ENCODE results near the gene SCCPDH. TPM values are rescaled to one million over a fixed set of nuclear protein-coding genes. Genes with fewer than 3 reads are reported as not detected.

SCCPDH gene
- polyA plus RNA-seq, 1 of the 3 experiments (the other 2 are of a cell fraction) = 32.2 TPM

GRCh38 chr1:246782120-246782900 is 58.1 kb downstream of the SCCPDH start:
- H3K79me2 ChIP-seq (ENCODE audit: insufficient read depth) = no peaks in the 10 kb centered on the region
- H3K36me3 ChIP-seq (replicated peaks in 1 of 2; ENCODE audit: control insufficient read depth in 1 of 2, insufficient read depth in 2 of 2, low read length in 1 of 2) = peaks cover 0 to 24% of the 10 kb centered on the region in 2 experiments
- H3K4me2 ChIP-seq = no peak overlapping the region
- ChIA-PET POLR2A (no interaction called here), CTCF (no interaction called here)
- H3K9me3 ChIP-seq = no peaks in the 10 kb centered on the region
- no peak overlapping the region for H2AFZ ChIP-seq (ENCODE audit: low read depth)
- no peaks in the 10 kb centered on the region; a peak in 1 of 4 replicates for H3K4me1 ChIP-seq (ENCODE audit: control insufficient read depth in 1 of 2, insufficient read depth in 2 of 2, low read depth in 1 of 2, low read length in 1 of 2)
- DNase-seq = peak; percentile 37
- no peak overlapping the region for H3K9ac ChIP-seq
- H3K4me3 ChIP-seq (ENCODE audit: low read depth in 2 of 2, low read length in 1 of 2) = no peak overlapping the region
- no peaks in the 10 kb centered on the region for H4K20me1 ChIP-seq (ENCODE audit: insufficient read depth)
- H3K27me3 ChIP-seq (ENCODE audit: insufficient read depth) = no peaks in the 10 kb centered on the region
- no peaks in the 10 kb centered on the region for H3K9me2 ChIP-seq
- TF ChIP-seq NFIC (IDR thresholded peaks at IDR 0.05; ENCODE audit: borderline replicate concordance) (no peak), YY1 (IDR thresholded peaks at IDR 0.05; ENCODE audit: low read depth) (no peak), RAD21 (IDR thresholded peaks at IDR 0.05; ENCODE audit: low read length) (no peak), MEF2A (IDR thresholded peaks at IDR 0.05; ENCODE audit: borderline replicate concordance, low read depth) (no peak), MAX (IDR thresholded peaks at IDR 0.05; ENCODE audit: low read depth) (no peak), TCF12 (IDR thresholded peaks at IDR 0.05) (no peak), FOXM1 (IDR thresholded peaks at IDR 0.05; ENCODE audit: low read depth) (no peak), TAF1 (IDR thresholded peaks at IDR 0.05; ENCODE audit: borderline replicate concordance, low read depth, low read length) (no peak), MXI1 (IDR thresholded peaks at IDR 0.05; ENCODE audit: low read depth, low read length) (no peak), FOSL2 (IDR thresholded peaks at IDR 0.05; ENCODE audit: borderline replicate concordance, low read depth) (no peak), ZBTB33 (IDR thresholded peaks at IDR 0.05; ENCODE audit: borderline replicate concordance, low read depth) (no peak)
- TF ChIP-seq, protein P1, sequence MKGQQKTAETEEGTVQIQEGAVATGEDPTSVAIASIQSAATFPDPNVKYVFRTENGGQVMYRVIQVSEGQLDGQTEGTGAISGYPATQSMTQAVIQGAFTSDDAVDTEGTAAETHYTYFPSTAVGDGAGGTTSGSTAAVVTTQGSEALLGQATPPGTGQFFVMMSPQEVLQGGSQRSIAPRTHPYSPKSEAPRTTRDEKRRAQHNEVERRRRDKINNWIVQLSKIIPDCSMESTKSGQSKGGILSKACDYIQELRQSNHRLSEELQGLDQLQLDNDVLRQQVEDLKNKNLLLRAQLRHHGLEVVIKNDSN (IDR thresholded peaks at IDR 0.05; ENCODE audit: borderline replicate concordance, low read depth) = no peak
- TF ChIP-seq, protein P2, sequence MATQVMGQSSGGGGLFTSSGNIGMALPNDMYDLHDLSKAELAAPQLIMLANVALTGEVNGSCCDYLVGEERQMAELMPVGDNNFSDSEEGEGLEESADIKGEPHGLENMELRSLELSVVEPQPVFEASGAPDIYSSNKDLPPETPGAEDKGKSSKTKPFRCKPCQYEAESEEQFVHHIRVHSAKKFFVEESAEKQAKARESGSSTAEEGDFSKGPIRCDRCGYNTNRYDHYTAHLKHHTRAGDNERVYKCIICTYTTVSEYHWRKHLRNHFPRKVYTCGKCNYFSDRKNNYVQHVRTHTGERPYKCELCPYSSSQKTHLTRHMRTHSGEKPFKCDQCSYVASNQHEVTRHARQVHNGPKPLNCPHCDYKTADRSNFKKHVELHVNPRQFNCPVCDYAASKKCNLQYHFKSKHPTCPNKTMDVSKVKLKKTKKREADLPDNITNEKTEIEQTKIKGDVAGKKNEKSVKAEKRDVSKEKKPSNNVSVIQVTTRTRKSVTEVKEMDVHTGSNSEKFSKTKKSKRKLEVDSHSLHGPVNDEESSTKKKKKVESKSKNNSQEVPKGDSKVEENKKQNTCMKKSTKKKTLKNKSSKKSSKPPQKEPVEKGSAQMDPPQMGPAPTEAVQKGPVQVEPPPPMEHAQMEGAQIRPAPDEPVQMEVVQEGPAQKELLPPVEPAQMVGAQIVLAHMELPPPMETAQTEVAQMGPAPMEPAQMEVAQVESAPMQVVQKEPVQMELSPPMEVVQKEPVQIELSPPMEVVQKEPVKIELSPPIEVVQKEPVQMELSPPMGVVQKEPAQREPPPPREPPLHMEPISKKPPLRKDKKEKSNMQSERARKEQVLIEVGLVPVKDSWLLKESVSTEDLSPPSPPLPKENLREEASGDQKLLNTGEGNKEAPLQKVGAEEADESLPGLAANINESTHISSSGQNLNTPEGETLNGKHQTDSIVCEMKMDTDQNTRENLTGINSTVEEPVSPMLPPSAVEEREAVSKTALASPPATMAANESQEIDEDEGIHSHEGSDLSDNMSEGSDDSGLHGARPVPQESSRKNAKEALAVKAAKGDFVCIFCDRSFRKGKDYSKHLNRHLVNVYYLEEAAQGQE (IDR thresholded peaks at IDR 0.05; ENCODE audit: low read depth, low read length) = no peak
- TF ChIP-seq, protein P3, sequence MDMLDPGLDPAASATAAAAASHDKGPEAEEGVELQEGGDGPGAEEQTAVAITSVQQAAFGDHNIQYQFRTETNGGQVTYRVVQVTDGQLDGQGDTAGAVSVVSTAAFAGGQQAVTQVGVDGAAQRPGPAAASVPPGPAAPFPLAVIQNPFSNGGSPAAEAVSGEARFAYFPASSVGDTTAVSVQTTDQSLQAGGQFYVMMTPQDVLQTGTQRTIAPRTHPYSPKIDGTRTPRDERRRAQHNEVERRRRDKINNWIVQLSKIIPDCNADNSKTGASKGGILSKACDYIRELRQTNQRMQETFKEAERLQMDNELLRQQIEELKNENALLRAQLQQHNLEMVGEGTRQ (IDR thresholded peaks at IDR 0.05; ENCODE audit: borderline replicate concordance, low read depth, low read length) = no peak
- H3K27ac ChIP-seq (ENCODE audit: low read depth in 2 of 2, low read length in 1 of 2) = no peak overlapping the region
- H3F3A ChIP-seq (replicated peaks; ENCODE audit: insufficient read depth) = no peaks in the 10 kb centered on the region
- WGBS (ENCODE audit: low lambda C conversion rate) = 98% methylated on average over 6 of the region's 16 CpGs
